Stimulated activated CD4-positive, alpha-beta T cell treated with anti-CD3 and anti-CD28 coated beads, Interleukin-4, amount 100 ng/mL, for 24 hours (primary cell): Measurements from ENCODE around the gene TSHZ2.

Experiments
- DNase-seq: peaks from one replicate; pipeline ENCODE4 v3.0.0-alpha.2; 2020

TSHZ2 gene

GRCh38 chr20:52972190-52972937 is at the start of gene TSHZ2:
Gene TSHZ2 (plus strand): TSS chr20:52972358. CDS start chr20:52973294, 936 bp downstream.
- DNase-seq: peak; percentile 67

- DNase-seq: no peak
Measured at GRCh38 chr20:52922436-52922835, 49.7 kb upstream of the TSHZ2 start.

- DNase-seq: peak; percentile 13
Measured at GRCh38 chr20:52923123-52923937, 48.8 kb upstream of the TSHZ2 start.

GRCh38 chr20:52924411-52925271 is 47.5 kb upstream of the TSHZ2 start:
- no peak for DNase-seq

GRCh38 chr20:52926505-52926904 is 45.7 kb upstream of the TSHZ2 start:
- DNase-seq: no peak

- DNase-seq: no peak
Measured at GRCh38 chr20:52933867-52934266, 38.3 kb upstream of the TSHZ2 start.

- DNase-seq: no peak
Measured at GRCh38 chr20:52936351-52937340, 35.5 kb upstream of the TSHZ2 start.

GRCh38 chr20:52937591-52938100 is 34.5 kb upstream of the TSHZ2 start:
- DNase-seq: no peak

GRCh38 chr20:52939141-52939540 is 33.0 kb upstream of the TSHZ2 start:
- no peak for DNase-seq

GRCh38 chr20:52941808-52942207 is 30.4 kb upstream of the TSHZ2 start:
- no peak for DNase-seq

- DNase-seq: no peak
Measured at GRCh38 chr20:52943185-52943841, 28.8 kb upstream of the TSHZ2 start.

- DNase-seq: no peak
Measured at GRCh38 chr20:52945268-52945667, 26.9 kb upstream of the TSHZ2 start.

- DNase-seq: no peak
Measured at GRCh38 chr20:52945862-52946522, 26.2 kb upstream of the TSHZ2 start.

- DNase-seq: no peak
Measured at GRCh38 chr20:52948491-52948890, 23.7 kb upstream of the TSHZ2 start.

- DNase-seq: no peak
Measured at GRCh38 chr20:52953020-52953419, 19.1 kb upstream of the TSHZ2 start.

GRCh38 chr20:52954849-52955248 is 17.3 kb upstream of the TSHZ2 start:
- DNase-seq: no peak

- DNase-seq: no peak
Measured at GRCh38 chr20:52958211-52958610, 13.9 kb upstream of the TSHZ2 start.

- DNase-seq: no peak
Measured at GRCh38 chr20:52959125-52959524, 13.0 kb upstream of the TSHZ2 start.

- DNase-seq: no peak
Measured at GRCh38 chr20:52962183-52962582, 10.0 kb upstream of the TSHZ2 start.

GRCh38 chr20:52963131-52963530 is 9.0 kb upstream of the TSHZ2 start:
- no peak for DNase-seq

- DNase-seq: no peak
Measured at GRCh38 chr20:52964131-52964530, 8.0 kb upstream of the TSHZ2 start.
